Epithelial cell of proximal tubule (primary cell): ENCODE data around the gene KCNJ5. TPM values are rescaled to one million over a fixed set of nuclear protein-coding genes. Genes with fewer than 3 reads are reported as not detected.
A peak's percentile ranks its signal among the peaks of the same experiment; 100 is the strongest.

Experiments used
- DNase-seq: peaks from one replicate; pipeline ENCODE4 v3.0.0-alpha.2; 2011; ENCODE audit warnings: low read depth
- H3K4me3 ChIP-seq: 2 replicates; pipeline ENCODE4 v1.5.1; 2011; ENCODE audit warnings: low read depth, mild to moderate bottlenecking, low read length
- CTCF ChIP-seq: conservative IDR thresholded peaks from 2 replicates; pipeline ENCODE4 v1.5.1; 2012; ENCODE audit warnings: low read depth, mild to moderate bottlenecking, low read length
- total RNA-seq: library from RNA; depleted of rRNA; stranded (reverse); fragments of >200 nt; gene quantifications from 2 replicates; pipeline ENCODE4 v1.2.3, GENCODE V29; 2015

KCNJ5 gene
- total RNA-seq, 1 donor from 2014 or later: 0.23 TPM

- no peak for TF ChIP-seq CTCF
- no peak overlapping the region for H3K4me3 ChIP-seq
- no peak for DNase-seq
These were observed 11.3 kb upstream of the KCNJ5 start for GRCh38 chr11:128879817-128880216.

GRCh38 chr11:128881221-128881620, 9.9 kb upstream of the KCNJ5 start:
- no peak for TF ChIP-seq CTCF

GRCh38 chr11:128882451-128882850, 8.7 kb upstream of the KCNJ5 start:
- no peak for DNase-seq
- no peak overlapping the region for H3K4me3 ChIP-seq
- TF ChIP-seq CTCF: no peak

More at GRCh38 chr11:128881221-128881620, 9.9 kb upstream of the KCNJ5 start:
- no peak overlapping the region for H3K4me3 ChIP-seq
- no peak for DNase-seq

- no peak for DNase-seq
- TF ChIP-seq CTCF: no peak
- no peak overlapping the region for H3K4me3 ChIP-seq
These were observed 7.1 kb upstream of the KCNJ5 start for GRCh38 chr11:128884054-128884453.

GRCh38 chr11:128884703-128885338, 6.3 kb upstream of the KCNJ5 start:
- DNase-seq: no peak
- TF ChIP-seq CTCF: peak; percentile 79
- no peak overlapping the region for H3K4me3 ChIP-seq

- no peak for DNase-seq
- peak; percentile 45 for TF ChIP-seq CTCF
- no peak overlapping the region for H3K4me3 ChIP-seq
These were observed 4.6 kb upstream of the KCNJ5 start for GRCh38 chr11:128886406-128887124.
